ENCODE data around the gene DACH2.

DNA sequence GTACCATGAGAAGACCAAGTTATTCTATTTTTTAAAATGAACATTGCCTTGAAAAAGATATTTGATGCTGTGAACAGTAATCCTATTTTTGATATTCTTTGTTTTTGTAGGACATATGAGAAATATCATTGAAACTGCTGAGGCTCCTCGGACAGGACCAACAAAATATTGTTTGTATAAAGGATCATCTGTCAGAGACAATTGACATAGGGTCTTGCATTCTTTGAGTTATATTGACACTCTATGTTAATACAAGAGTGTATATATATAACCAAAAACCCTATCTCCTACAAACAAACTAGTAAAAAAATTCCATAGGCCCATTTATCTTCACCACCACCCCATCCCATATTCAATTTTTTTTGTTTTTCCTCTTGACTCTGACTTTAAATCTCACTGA lies 222.7 kb downstream of the DACH2 start:
- no peak for TF ChIP-seq EZH2 (IDR thresholded peaks at IDR 0.05)
- TF ChIP-seq POLR2AphosphoS5 (IDR thresholded peaks at IDR 0.05; ENCODE audit: borderline replicate concordance, low read depth, low read length): no peak
